BJ (cell line): ENCODE results near the gene ITGA2B. TPM values are rescaled to one million over a fixed set of nuclear protein-coding genes. Genes with fewer than 3 reads are reported as not detected.

Experiments
- CTCF ChIA-PET: fragments of 350-600 bp; formaldehyde crosslinking; extraction: SDS; loops from one replicate; lab custom pipeline; 2021; ENCODE audit warnings: antibody characterized with exemption, inconsistent platforms; lab: Yijun Ruan, JAX
- POLR2A ChIA-PET: fragments of 300-600 bp; sonication (Branson Sonifier 250); formaldehyde crosslinking; extraction: SDS; loops from one replicate; lab custom pipeline; 2021; ENCODE audit warnings: antibody characterized with exemption; lab: Charles Lee
- DNase-seq: peaks from one replicate; pipeline ENCODE4 v3.0.0-alpha.2; 2011; ENCODE audit warnings: low read depth
- H3K27me3 ChIP-seq: 2 replicates; pipeline ENCODE4 v1.6.0; 2011; ENCODE audit warnings: low read length; ENCODE audit not compliant: control insufficient read depth, insufficient read depth
- H3K36me3 ChIP-seq: 2 replicates; pipeline ENCODE4 v1.5.1; 2011; ENCODE audit warnings: low read length; ENCODE audit not compliant: control insufficient read depth, insufficient read depth
- H3K4me3 ChIP-seq: 2 replicates; pipeline ENCODE4 v1.5.1; 2011; ENCODE audit warnings: low read depth, mild to moderate bottlenecking, control low read depth, low read length
- CTCF ChIP-seq: IDR thresholded peaks from 2 replicates; pipeline ENCODE4 v1.5.1; 2011; ENCODE audit warnings: low read depth, mild to moderate bottlenecking, control low read depth, inconsistent platforms, low read length, moderate library complexity; ENCODE audit not compliant: insufficient read depth
- polyA plus RNA-seq: library from polyadenylated mRNA; depleted of rRNA; stranded (reverse); fragments of >200 nt; gene quantifications from 2 replicates; pipeline ENCODE4 v1.2.3, GENCODE V29; 2011

The ITGA2B gene
- polyA plus RNA-seq, 1 experiment = 0.11 TPM

DNA sequence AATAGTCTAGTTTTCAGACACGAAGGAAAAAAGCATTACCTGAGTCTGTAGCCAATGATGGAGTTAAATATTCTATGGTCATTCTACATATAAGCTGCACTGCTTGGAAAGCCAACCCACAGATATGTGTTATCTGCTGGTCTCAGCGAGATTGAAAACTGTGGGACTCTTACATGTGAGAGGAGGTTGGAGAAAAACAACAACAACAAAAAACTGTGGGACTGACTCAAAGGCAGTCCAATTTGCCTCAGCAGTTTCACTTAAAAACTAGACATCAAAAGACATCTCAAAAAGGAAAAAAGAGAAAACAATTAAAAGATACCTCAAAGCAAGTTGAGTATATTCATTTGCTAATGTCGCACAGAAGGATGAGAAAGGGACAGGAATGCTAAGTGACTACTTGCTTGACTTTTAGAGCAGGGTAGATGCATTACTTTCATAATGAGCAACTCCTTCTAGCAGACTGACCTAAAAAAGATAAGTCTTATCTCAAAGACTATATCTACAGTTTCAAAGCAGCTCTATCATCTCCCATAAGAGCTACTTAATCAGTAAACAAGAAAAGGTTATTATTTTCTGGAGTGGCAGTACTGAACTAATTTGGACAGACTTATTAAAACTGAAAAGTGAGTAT lies 35.5 kb upstream of the ITGA2B start:
- POLR2A ChIA-PET = no interaction called here

DNA sequence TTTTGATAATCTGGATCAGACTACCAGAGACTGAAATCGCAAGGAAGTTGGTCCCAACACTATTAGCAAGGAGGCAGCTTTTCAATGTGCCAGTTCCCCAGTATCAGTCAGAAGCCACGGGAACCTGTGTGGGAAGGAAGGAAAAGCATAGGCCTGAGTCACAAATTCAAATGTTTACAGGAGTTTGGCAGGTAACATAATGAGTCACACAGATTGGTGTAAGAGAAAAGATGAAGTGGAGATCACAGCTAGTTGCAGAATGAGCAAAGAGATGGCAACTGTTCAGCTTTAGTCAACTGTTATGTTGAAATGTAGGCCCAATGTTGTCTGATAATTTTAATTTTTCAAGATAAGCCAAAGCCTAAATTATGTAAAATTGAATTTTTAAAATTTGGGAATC lies 28.1 kb upstream of the ITGA2B start:
- CTCF ChIA-PET = no interaction called here
- Histone ChIP-seq H3K4me3 (no peak overlapping the region), H3K36me3 (peaks cover 4% of the 10 kb centered on the region), H3K27me3 (no peaks in the 10 kb centered on the region)
- TF ChIP-seq CTCF = no peak
- POLR2A ChIA-PET = no interaction called here
- DNase-seq = peak; percentile 37

More for the DNA sequence above, 35.5 kb upstream of the ITGA2B start:
- no peak overlapping the region for H3K4me3 ChIP-seq
- CTCF ChIA-PET = interaction anchor here (1.7 kb wide), 1 partner anchor 11 kb away, joined by 4 read pairs; no protein-coding TSS in a partner anchor
- DNase-seq = no peak
- H3K27me3 ChIP-seq = no peaks in the 10 kb centered on the region
- TF ChIP-seq CTCF = no peak
- H3K36me3 ChIP-seq = peaks cover 3% of the 10 kb centered on the region; the same call in 1 of the 2 replicates

DNA sequence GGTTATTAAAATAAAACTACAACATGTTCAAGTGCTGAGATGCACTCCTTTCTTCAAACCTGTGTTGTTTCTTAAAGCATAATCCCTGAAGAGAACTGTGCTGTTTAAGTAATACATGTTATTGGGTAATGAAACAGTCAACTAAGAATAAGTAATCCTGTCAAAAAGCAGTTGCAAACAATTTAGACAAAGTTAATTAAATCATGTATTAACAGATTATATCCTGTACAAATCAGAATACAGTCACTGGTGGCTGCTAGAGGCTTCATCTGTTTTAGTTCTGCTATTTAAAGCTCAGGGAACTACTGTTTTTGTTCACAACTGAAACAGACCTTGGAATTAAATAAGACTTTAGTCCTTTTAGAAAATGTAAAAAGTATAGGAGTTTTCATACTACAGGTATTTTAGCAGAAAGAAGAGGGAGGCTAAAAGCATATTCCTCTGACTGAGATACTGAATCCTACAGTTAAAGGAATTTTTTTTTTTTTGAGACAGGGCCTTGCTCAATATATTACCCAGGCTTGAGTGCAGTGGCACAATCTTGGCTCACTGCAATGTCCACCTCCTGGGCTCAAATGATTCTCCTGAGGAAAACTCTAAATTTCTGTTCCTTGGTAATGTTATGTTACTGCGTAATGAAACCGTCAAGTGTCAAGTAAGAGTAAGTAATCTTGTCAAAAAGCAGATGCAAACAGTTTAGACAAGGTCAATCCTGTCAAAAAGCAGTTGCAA lies 27.3 kb upstream of the ITGA2B start:
- H3K27me3 ChIP-seq = no peaks in the 10 kb centered on the region
- peaks cover 4% of the 10 kb centered on the region for H3K36me3 ChIP-seq
- ChIA-PET POLR2A (no interaction called here), CTCF (no interaction called here)
- no peak for TF ChIP-seq CTCF
- no peak overlapping the region for H3K4me3 ChIP-seq
- DNase-seq = no peak

DNA sequence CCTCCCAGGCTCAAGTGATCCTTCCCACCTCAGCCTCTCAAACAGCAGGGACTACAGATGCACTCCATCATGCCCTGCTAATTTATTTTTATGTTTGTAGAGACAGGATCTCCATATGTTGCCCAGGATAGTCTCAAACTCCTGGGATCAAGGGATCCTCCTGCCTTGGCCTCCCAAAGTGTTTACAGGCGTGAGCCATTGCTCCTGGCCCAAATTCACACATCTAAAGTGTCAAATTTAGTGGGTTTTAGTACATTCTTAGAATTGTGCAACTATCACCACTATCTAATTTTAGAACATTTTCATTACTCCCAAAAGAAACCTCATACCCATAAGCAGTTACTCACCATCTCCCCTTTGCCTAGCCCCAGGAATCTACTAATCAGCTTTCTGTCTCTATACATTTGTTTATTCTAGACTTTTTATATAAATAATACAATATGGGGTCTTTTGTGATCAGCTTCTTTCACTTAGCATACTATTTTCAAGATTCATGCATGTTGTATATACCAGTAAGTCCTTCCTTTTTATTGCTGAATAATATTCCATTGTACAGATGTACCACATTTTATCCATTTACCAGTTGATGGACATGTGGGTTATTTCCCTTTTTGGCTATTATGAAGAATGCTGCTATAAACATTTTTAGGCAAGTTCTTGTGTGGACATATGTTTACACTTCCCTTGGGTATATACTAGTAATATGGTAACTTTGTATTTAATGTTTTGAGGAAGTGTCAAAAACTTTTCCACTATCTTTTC lies 25.1 kb upstream of the ITGA2B start:
- Histone ChIP-seq H3K36me3 (peaks cover 4% of the 10 kb centered on the region), H3K27me3 (no peaks in the 10 kb centered on the region), H3K4me3 (no peak overlapping the region)
- TF ChIP-seq CTCF = no peak
- ChIA-PET CTCF (interaction anchor here (0.8 kb wide), 1 partner anchor 109 kb away, joined by 3 read pairs; no protein-coding TSS in a partner anchor), POLR2A (no interaction called here)
- DNase-seq = no peak
